Transverse colon (tissue), 4 donors: ENCODE data around the gene BAZ1B.

Experiments
- EP300 ChIP-seq: sonication (generic); formaldehyde crosslinking; IDR thresholded peaks from one replicate; pipeline ENCODE4 v1.6.1; 2017; ENCODE audit warnings: antibody characterized with exemption, low read depth
- POLR2A ChIP-seq: fragments of 450-650 bp; IDR thresholded peaks from one replicate; pipeline ENCODE4 v1.6.1; 2016; ENCODE audit warnings: antibody characterized with exemption, mild to moderate bottlenecking, moderate library complexity
- POLR2AphosphoS5 ChIP-seq, 3 donors: sonication (generic); formaldehyde crosslinking; IDR thresholded peaks; one replicate each; pipeline ENCODE4 v1.6.1; 2016; ENCODE audit warnings: antibody characterized with exemption in 3 of 3
- TF ChIP-seq, protein P1 (sequence below), 5 experiments: fragments of 200-600 bp in 3 of 5; fragments of 450-650 bp in 2 of 5; sonication (generic) in 3 of 5; IDR thresholded peaks; 1 replicate in 2 of 5; 2 replicates in 3 of 5; pipeline ENCODE4 v1.5.1; 2016 to 2017; ENCODE audit warnings: antibody characterized with exemption in 5 of 5, inconsistent platforms in 3 of 5, mild to moderate bottlenecking in 2 of 5, moderate library complexity in 1 of 5

DNA sequence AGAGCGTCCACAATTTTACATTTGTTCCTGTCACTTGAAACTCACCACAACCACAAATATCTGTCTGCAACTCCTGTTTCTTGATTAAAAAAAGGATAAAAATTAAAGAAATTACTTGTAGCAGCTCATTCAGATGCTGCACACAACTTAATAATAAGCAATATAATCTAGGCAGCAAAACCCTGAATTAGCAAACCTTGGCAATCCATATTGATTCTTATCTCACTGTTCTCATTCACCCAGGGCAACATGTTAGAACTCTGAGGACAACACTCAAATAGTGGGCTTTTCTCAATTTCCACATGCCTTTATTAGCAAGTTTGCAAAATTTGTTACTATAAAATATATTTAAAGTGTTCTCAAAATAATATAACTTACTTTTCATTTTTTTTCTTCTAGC is 38.9 kb downstream of the BAZ1B start:
- TF ChIP-seq, protein P1, sequence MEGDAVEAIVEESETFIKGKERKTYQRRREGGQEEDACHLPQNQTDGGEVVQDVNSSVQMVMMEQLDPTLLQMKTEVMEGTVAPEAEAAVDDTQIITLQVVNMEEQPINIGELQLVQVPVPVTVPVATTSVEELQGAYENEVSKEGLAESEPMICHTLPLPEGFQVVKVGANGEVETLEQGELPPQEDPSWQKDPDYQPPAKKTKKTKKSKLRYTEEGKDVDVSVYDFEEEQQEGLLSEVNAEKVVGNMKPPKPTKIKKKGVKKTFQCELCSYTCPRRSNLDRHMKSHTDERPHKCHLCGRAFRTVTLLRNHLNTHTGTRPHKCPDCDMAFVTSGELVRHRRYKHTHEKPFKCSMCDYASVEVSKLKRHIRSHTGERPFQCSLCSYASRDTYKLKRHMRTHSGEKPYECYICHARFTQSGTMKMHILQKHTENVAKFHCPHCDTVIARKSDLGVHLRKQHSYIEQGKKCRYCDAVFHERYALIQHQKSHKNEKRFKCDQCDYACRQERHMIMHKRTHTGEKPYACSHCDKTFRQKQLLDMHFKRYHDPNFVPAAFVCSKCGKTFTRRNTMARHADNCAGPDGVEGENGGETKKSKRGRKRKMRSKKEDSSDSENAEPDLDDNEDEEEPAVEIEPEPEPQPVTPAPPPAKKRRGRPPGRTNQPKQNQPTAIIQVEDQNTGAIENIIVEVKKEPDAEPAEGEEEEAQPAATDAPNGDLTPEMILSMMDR (IDR thresholded peaks at IDR 0.05), result no peak
- TF ChIP-seq POLR2A (no peak), POLR2AphosphoS5 (IDR thresholded peaks at IDR 0.05) (no peak), EP300 (no peak)
